Measurements from ENCODE around the gene ZNF845.

- TF ChIP-seq CTCF (IDR thresholded peaks at IDR 0.05), result no peak
- peak in 1 of 2 donors; percentile 50 for TF ChIP-seq POLR2A (IDR thresholded peaks at IDR 0.05)
Measured at GRCh38 chr19:53333463-53334449, at the start of gene ZNF845.
